ENCODE results near the gene DLG1. TPM values are rescaled to one million over a fixed set of nuclear protein-coding genes. Genes with fewer than 3 reads are reported as not detected.

DLG1 gene
- total and polyA plus RNA-seq, 9 of the 15 experiments (the other 6 are each of a cell fraction or from before 2014, with no cell fraction given): 9.4 to 63.5 (median 43.6) TPM

GRCh38 chr3:197006446-197006845 lies 292.0 kb downstream of the DLG1 start:
- no peak overlapping the region for H3K9ac ChIP-seq (ENCODE audit: insufficient read depth in 1 of 2, low read depth in 2 of 2, low read length in 2 of 2)
- BruUV-seq (replicated peaks): no TSS peak
- ATAC-seq (no peak), DNase-seq (ENCODE audit: extremely low read depth in 1 of 4, low spot score in 3 of 4) (no peak), FAIRE-seq (no peak)
- WGBS (ENCODE audit: insufficient coverage, low coverage, missing lambda C conversion rate): 73% methylated on average over 9 of the region's 11 CpGs
- H3K36me3 ChIP-seq (ENCODE audit: control insufficient read depth, insufficient read depth, low read length): no peaks in the 10 kb centered on the region
- H4K20me1 ChIP-seq (replicated peaks; ENCODE audit: control insufficient read depth, insufficient read depth, low read length): no peaks in the 10 kb centered on the region
- no peaks in the 10 kb centered on the region for H3K9me3 ChIP-seq (replicated peaks; ENCODE audit: control insufficient read depth, insufficient read depth, low read depth, low read length)
- CTCF ChIA-PET (ENCODE audit: low intra/inter-chr PET ratio): no interaction called here
- no peaks in the 10 kb centered on the region for H3K9me1 ChIP-seq (ENCODE audit: control insufficient read depth, insufficient read depth, low read length)
- no peaks in the 10 kb centered on the region for H3K79me2 ChIP-seq (ENCODE audit: control insufficient read depth, insufficient read depth, low read length)
- H3K4me2 ChIP-seq (ENCODE audit: insufficient read depth, low read length): no peak overlapping the region
- no peak overlapping the region for H2AFZ ChIP-seq (ENCODE audit: low read depth, low read length)
- intact Hi-C loops (cut with micrococcal nuclease) (no loop called here), in situ Hi-C loops (cut with MboI) (no loop called here)
- TF ChIP-seq, protein P1, sequence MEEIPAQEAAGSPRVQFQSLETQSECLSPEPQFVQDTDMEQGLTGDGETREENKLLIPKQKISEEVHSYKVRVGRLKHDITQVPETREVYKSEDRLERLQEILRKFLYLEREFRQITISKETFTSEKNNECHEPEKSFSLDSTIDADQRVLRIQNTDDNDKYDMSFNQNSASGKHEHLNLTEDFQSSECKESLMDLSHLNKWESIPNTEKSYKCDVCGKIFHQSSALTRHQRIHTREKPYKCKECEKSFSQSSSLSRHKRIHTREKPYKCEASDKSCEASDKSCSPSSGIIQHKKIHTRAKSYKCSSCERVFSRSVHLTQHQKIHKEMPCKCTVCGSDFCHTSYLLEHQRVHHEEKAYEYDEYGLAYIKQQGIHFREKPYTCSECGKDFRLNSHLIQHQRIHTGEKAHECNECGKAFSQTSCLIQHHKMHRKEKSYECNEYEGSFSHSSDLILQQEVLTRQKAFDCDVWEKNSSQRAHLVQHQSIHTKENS (CRISPR knock-in tag; IDR thresholded peaks at IDR 0.05): no peak
- TF ChIP-seq POLR2G (IDR thresholded peaks at IDR 0.05; ENCODE audit: low read depth, low read length) (0 out of 2 replicates have a peak, but pooled peaks have one; percentile 17), E4F1 (CRISPR knock-in tag; IDR thresholded peaks at IDR 0.05; ENCODE audit: borderline replicate concordance) (no peak)
- TF ChIP-seq, protein P2, sequence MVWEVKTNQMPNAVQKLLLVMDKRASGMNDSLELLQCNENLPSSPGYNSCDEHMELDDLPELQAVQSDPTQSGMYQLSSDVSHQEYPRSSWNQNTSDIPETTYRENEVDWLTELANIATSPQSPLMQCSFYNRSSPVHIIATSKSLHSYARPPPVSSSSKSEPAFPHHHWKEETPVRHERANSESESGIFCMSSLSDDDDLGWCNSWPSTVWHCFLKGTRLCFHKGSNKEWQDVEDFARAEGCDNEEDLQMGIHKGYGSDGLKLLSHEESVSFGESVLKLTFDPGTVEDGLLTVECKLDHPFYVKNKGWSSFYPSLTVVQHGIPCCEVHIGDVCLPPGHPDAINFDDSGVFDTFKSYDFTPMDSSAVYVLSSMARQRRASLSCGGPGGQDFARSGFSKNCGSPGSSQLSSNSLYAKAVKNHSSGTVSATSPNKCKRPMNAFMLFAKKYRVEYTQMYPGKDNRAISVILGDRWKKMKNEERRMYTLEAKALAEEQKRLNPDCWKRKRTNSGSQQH (CRISPR knock-in tag; IDR thresholded peaks at IDR 0.05): no peak
- POLR2A ChIA-PET: interaction anchor here (0.8 to 1.2 kb wide), 3 partner anchors 12 to 23 kb away, joined by 3 to 6 read pairs (median 3); partner anchors contain the start of gene MELTF
- H3K27me3 ChIP-seq (ENCODE audit: control insufficient read depth in 2 of 2, insufficient read depth in 2 of 2, low read length in 2 of 2): no peaks in the 10 kb centered on the region
- H3K4me1 ChIP-seq (replicated peaks in 1 of 2; ENCODE audit: control insufficient read depth in 2 of 2, insufficient read depth in 2 of 2, low read length in 2 of 2): peaks cover 3 to 61% of the 10 kb centered on the region in 2 experiments; a peak in 3 of 5 replicates
- H3K27ac ChIP-seq (ENCODE audit: extremely low read depth, low read depth, low read length): no peak overlapping the region
- H3K4me3 ChIP-seq: no peak overlapping the region
